GM12864 (cell line): ENCODE data around the gene SEPTIN5.

Source experiments
- DNase-seq: peaks from one replicate; pipeline ENCODE4 v3.0.0-alpha.2; 2011; ENCODE audit warnings: low read depth
- H3K4me3 ChIP-seq: 2 replicates; pipeline ENCODE4 v1.5.1; 2011; ENCODE audit warnings: mild to moderate bottlenecking, low read depth, low read length, control low read depth
- CTCF ChIP-seq: IDR thresholded peaks from 2 replicates; pipeline ENCODE4 v1.5.1; 2011; ENCODE audit warnings: low read depth, mild to moderate bottlenecking, moderate library complexity, low read length, control low read depth, inconsistent platforms; ENCODE audit errors: missing control alignments

Gene SEPTIN5

GRCh38 chr22:19739448-19739895 lies 25.2 kb downstream of the SEPTIN5 start:
- TF ChIP-seq CTCF: no peak
- no peak overlapping the region for H3K4me3 ChIP-seq
- no peak for DNase-seq

- DNase-seq: no peak
- H3K4me3 ChIP-seq: no peak overlapping the region
- TF ChIP-seq CTCF: no peak
These were observed 25.7 kb downstream of the SEPTIN5 start for GRCh38 chr22:19739911-19740449.

- TF ChIP-seq CTCF: no peak
- H3K4me3 ChIP-seq: no peak overlapping the region
- DNase-seq: no peak
These were observed 26.3 kb downstream of the SEPTIN5 start for GRCh38 chr22:19740586-19740985.

GRCh38 chr22:19741053-19741452 lies 26.8 kb downstream of the SEPTIN5 start:
- DNase-seq: no peak
- H3K4me3 ChIP-seq: no peak overlapping the region
- TF ChIP-seq CTCF: no peak

- DNase-seq: no peak
- no peak for TF ChIP-seq CTCF
- no peak overlapping the region for H3K4me3 ChIP-seq
These were observed 28.1 kb downstream of the SEPTIN5 start for GRCh38 chr22:19742160-19743066.

GRCh38 chr22:19743081-19743480 lies 28.8 kb downstream of the SEPTIN5 start:
- no peak for TF ChIP-seq CTCF
- H3K4me3 ChIP-seq: no peak overlapping the region
- DNase-seq: no peak
